ENCODE measurements around the gene ALPI.
"Not testable (repeated sequence)": the region's sequence is repeated elsewhere in the genome, so short reads cannot be mapped to it uniquely, and the experiment has no call there.

The ALPI gene

GRCh38 chr2:232420463-232421188 is 35.3 kb upstream of the ALPI start:
- no peak for DNase-seq (ENCODE audit: low read depth, low spot score)

GRCh38 chr2:232421189-232421785 is 34.7 kb upstream of the ALPI start:
- DNase-seq (ENCODE audit: low read depth, low spot score), result no peak

DNA sequence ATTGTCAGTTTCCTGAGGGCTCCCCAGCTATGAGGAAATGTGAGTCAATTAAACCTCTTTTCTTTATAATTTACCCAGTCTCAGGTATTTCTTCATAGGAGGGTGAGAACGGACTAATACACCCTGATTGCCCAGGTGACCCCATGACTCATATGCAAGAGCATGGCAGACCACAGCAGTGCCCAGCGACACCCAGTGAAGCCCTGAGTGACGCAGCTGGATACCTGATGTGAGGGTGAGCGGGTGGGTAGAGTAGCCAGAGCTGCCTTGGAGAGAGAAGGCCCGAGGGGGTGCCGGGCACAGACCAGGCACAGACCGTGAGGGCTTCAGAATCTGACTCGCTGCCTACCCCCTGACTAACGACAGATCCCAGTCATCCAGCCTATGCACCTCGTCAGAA is 33.9 kb upstream of the ALPI start:
- no peak for DNase-seq (ENCODE audit: low read depth, low spot score)

GRCh38 chr2:232422996-232423395 is 33.0 kb upstream of the ALPI start:
- not testable (repeated sequence) for DNase-seq (ENCODE audit: low read depth, low spot score)

DNA sequence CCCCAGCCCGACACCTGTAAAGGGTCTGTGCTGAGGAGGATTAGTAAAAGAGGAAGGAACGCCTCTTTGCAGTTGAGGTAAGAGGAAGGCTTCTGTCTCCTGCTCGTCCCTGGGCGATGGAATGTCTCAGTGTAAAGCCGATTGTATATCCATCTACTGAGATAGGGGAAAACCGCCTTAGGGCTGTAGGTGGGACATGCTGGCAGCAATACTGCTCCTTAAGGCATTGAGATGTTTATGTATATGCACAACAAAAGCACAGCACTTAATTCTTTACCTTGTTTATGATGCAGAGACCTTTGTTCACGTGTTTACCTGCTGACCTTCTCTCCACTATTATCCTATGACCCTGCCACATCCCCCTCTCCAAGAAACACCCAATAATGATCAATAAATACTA is 32.5 kb upstream of the ALPI start:
- not testable (repeated sequence) for DNase-seq (ENCODE audit: low read depth, low spot score)

- DNase-seq (ENCODE audit: low read depth, low spot score), result no peak
These were observed 24.0 kb upstream of the ALPI start for GRCh38 chr2:232431705-232432590.

- DNase-seq (ENCODE audit: low read depth, low spot score), result no peak
These were observed 23.3 kb upstream of the ALPI start for GRCh38 chr2:232432598-232433184.

- DNase-seq (ENCODE audit: low read depth, low spot score), result not testable (repeated sequence)
These were observed 22.3 kb upstream of the ALPI start for GRCh38 chr2:232433622-232434021.

GRCh38 chr2:232434091-232434490 is 21.9 kb upstream of the ALPI start:
- DNase-seq (ENCODE audit: low read depth, low spot score), result no peak

DNA sequence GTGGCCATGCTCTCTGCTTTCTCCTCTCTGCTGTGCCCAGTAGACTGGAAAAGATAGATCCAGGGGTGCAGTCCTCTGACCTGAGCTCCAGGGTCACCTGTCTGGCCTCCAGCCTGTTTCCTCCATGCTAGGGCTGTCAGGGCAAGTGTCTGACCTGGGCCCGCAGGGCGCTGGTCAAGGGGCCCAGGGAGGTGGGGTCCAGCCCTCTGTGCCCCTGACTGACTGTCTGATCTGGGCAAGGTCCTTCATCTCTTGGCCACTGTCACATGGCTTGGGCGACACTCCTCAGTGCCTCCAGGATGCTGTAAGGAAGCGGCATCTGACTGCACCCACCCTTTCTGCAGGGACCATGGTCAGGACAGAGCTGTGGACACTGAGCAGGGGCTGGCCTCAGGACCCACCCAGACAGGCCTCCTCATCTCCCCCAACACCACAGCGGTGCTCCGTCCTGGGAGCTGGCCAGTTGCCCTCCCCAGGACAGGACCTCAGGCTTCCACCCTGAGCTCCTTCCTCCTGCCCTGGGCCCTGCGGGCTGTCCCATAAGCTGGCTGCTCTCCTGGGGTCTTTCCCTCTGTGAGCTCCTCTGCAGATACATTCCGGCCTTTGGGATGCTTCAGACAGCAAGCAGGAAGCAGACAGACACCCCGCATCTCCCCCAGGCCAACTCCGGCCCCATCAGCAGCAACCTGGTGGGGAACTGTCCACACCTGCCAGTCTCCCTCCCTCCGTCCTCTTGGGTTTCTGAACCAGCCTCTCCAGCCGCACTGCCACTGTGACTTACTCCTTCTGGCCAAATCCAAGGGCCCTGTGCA is 21.2 kb upstream of the ALPI start:
- no peak for DNase-seq (ENCODE audit: low read depth, low spot score)

GRCh38 chr2:232435375-232435648 is 20.6 kb upstream of the ALPI start:
- no peak for DNase-seq (ENCODE audit: low read depth, low spot score)

DNA sequence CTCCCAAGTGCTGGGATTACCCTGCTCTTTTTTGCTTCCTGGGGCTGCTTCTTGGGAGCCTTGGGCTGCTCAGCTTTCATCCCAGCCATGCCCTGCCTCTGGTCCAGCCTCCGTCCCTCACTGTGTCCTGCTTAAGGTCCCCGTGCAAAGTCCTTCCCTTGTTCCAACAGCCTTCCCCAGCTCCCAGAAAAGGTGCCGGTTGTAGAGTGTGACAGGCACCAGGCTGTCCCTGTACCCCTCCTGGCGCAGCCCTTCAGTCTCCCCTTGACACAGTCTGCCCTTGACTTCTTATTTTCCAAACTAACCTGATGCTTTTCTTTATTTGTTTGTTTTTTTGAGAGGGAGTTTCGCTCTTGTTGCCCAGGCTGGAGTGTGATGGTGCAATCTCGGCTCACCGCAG is 20.1 kb upstream of the ALPI start:
- DNase-seq (ENCODE audit: low read depth, low spot score), result no peak

DNA sequence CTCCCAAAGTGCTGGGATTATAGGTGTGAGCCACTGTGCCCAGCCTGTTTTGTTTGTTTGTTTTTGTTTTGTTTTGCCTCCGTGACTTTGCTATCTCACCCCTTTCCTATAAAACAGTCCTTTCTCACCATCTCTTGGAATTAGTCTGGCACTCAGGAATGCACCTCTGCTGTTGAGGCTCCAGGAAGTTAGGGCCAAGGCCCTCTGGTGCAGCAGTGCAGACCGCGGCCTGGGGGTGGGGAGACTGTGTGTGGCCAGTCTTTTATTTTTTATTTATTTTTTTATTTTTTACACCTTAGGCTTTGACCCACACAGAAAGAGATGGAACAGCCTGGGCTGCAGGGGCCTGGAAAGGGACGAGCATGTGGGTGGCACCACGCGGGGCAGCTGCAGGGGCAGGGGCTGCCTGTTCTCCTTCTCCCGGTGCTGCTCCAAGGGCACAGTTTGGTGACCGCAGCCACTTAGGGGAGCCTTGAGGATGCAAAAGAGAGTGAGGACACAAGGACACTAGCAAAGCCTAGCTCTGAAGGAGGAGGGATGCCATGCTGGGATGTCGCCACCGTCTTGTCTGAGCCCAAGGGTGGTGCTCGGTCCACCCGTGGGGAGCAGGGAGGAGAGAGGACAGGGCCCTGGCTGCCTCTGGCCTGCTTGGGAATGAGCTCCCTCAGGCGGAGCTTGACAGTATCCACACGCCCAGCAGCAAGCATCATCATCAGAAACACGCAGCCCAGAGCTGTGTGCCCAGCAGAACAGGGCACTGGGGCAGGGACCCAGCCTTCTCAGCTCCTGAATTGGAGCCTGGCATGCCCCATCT is 19.4 kb upstream of the ALPI start:
- DNase-seq (ENCODE audit: low read depth, low spot score), result no peak

GRCh38 chr2:232437195-232437571 is 18.8 kb upstream of the ALPI start:
- no peak for DNase-seq (ENCODE audit: low read depth, low spot score)

GRCh38 chr2:232438091-232438490 is 17.9 kb upstream of the ALPI start:
- DNase-seq (ENCODE audit: low read depth, low spot score), result no peak

DNA sequence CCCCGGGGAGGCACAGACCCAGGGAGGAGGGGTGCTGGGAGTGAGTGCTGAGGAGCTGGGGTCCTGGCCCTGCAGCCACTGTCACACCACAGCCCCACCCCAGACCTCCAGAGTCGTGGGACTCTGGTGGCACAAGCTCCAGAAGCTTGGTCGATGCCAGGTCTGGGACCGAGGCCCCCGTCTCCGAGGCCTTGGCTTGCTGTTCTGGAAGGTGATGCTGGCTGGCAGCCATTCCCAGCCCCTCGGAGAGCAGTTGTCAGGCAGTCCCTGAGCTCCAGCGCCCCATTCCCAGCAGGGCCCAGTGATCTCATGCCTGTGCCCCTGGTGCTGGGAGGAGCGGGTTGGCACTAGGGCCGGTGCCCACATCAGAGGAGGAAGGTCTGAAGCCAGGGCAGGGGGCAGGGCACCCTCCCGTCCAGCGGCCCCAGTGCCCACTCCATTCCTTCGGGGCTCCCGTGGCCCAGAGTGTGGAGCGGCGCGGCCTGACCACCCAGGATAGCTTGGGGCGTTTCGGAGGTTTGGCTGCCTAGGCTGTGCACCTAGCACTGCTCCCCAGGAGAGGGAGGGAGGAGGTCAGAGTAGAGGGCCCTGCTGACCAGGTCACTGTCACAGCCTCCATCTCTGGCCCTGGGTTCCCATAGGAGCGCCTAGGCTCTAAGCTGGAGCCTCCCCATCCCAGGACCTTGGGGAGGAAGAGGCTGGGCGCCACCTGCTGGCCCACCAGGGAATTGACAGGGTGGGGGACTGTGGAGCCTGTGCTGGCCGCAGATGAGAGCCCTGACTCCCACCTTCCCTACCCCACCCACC is 16.8 kb upstream of the ALPI start:
- DNase-seq (ENCODE audit: low read depth, low spot score), result no peak

DNA sequence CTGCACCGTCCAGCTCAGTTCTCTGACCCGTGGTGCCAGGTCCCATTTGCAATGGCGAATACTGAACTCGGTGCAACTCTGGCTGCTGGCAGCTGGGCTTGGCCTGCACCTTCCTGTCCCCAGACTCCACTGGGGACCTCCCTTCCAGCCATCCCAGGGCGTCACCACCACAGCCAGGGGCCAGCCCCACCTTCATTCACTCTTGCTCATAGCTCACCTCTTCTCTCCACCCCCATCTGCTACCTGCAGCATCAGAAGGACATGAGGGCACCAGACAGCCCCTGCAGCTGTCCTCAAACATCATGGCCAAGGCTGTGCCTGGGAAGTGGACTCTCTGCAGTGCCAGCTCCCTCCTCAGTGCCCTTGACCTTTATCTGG is 16.2 kb upstream of the ALPI start:
- DNase-seq (ENCODE audit: low read depth, low spot score), result no peak

DNA sequence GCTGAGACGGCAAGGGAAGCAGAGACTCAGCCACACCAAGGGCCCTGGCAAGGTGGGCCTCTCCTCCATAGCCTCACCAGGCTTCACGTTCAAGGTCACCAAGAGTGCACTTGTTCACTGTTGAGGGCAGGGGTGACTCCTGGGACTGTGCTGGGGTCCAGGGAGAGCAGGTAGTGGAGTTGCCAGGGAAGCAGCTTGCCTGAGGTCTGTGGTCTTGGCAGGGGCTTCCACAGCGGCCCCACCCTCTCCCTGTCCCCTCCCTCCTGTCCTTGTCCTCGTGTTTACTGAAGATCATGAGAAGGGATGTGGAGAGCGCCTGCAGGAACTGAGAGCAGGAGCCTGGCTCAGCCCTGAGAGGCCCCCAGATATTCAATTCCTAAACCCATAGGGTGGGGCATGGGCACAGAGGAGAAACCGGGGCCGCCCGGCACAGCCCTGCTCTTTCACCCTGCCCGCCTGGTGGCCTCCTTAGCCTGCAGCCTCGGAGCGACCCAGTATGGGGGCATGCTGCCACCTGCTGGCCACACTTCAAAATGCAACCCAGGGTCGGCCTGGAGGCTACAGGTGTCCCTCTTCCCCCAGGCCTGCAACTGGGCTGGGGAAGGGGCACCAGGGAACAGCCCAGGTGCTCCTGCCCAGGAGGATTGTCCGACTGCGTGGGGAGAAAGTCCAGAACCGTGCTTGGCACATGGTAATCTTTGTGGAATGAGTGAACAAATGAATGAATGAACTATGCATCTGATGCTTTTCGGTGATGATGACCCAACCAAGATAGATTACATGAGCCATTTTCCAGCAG is 15.5 kb upstream of the ALPI start:
- DNase-seq (ENCODE audit: low read depth, low spot score), result peak; percentile 76

- DNase-seq (ENCODE audit: low read depth, low spot score), result no peak
These were observed 14.8 kb upstream of the ALPI start for GRCh38 chr2:232441147-232441651.
